Common myeloid progenitor, CD34-positive (primary cell): ENCODE measurements around the gene FSCN2. TPM values are rescaled to one million over a fixed set of nuclear protein-coding genes. Genes with fewer than 3 reads are reported as not detected.

Experiments used
- CTCF ChIA-PET: fragments of 350-600 bp; sonication (Branson Sonifier 250); formaldehyde crosslinking; loops from one replicate; lab custom pipeline; 2021; ENCODE audit warnings: antibody characterized with exemption; lab: Charles Lee
- POLR2A ChIA-PET: fragments of 350-600 bp; sonication (Branson Sonifier 250); formaldehyde crosslinking; loops from one replicate; lab custom pipeline; 2021; ENCODE audit warnings: antibody characterized with exemption; lab: Charles Lee
- DNase-seq, 3 donors: peaks; one replicate each; pipeline versions ENCODE4 v3.0.0 to v3.0.0-alpha.2; 2013
- H3K27ac ChIP-seq, 2 experiments: 1 replicate in 1 of 2; 2 replicates in 1 of 2; pipeline ENCODE4 v1.7.0; 2013; ENCODE audit warnings: inconsistent platforms in 2 of 2, low read length in 2 of 2, mild to moderate bottlenecking in 2 of 2, low read depth in 1 of 2, moderate library complexity in 1 of 2; ENCODE audit not compliant: severe bottlenecking in 2 of 2, insufficient read depth in 1 of 2, poor library complexity in 1 of 2
- H3K27me3 ChIP-seq, 5 experiments: replicated peaks in 2 of 5; 1 replicate in 3 of 5; 2 replicates in 2 of 5; pipeline versions ENCODE4 v1.6.1 to v1.7.0; 2013; ENCODE audit warnings: low read length in 4 of 5, mild to moderate bottlenecking in 2 of 5, moderate library complexity in 2 of 5, inconsistent platforms in 1 of 5; ENCODE audit not compliant: insufficient read depth in 5 of 5, control insufficient read depth in 4 of 5
- H3K36me3 ChIP-seq, 4 experiments: 1 replicate in 2 of 4; 2 replicates in 2 of 4; pipeline versions ENCODE4 v1.6.1 to v1.7.0; 2013; ENCODE audit warnings: low read length in 3 of 4, control low read depth in 1 of 4, mild to moderate bottlenecking in 1 of 4; ENCODE audit not compliant: control insufficient read depth in 4 of 4, insufficient read depth in 4 of 4
- H3K4me1 ChIP-seq, 4 experiments: 1 replicate in 3 of 4; 2 replicates in 1 of 4; pipeline versions ENCODE4 v1.6.1 to v1.7.1; 2013; ENCODE audit warnings: low read length in 3 of 4, mild to moderate bottlenecking in 3 of 4, control low read depth in 1 of 4, inconsistent platforms in 1 of 4, moderate library complexity in 1 of 4; ENCODE audit not compliant: control insufficient read depth in 4 of 4, insufficient read depth in 4 of 4; ENCODE audit errors: control extremely low read depth in 1 of 4
- H3K4me3 ChIP-seq, 7 experiments: 1 replicate in 4 of 7; 2 replicates in 3 of 7; pipeline versions ENCODE4 v1.5.1 to v1.7.0; 2013; ENCODE audit warnings: mild to moderate bottlenecking in 7 of 7, low read length in 6 of 7, moderate library complexity in 6 of 7, inconsistent platforms in 2 of 7, low read depth in 2 of 7, control low read depth in 1 of 7; ENCODE audit not compliant: insufficient read depth in 4 of 7, control insufficient read depth in 1 of 7; ENCODE audit errors: extremely low read depth in 1 of 7
- H3K9me3 ChIP-seq, 5 experiments: 1 replicate in 4 of 5; 2 replicates in 1 of 5; pipeline versions ENCODE4 v1.6.1 to v1.7.1; 2013; ENCODE audit warnings: low read length in 4 of 5, mild to moderate bottlenecking in 2 of 5, inconsistent platforms in 1 of 5, low read depth in 1 of 5, moderate library complexity in 1 of 5; ENCODE audit not compliant: control insufficient read depth in 4 of 5, insufficient read depth in 2 of 5; ENCODE audit errors: control extremely low read depth in 1 of 5
- WGBS: methylation state at CpG from one replicate; pipeline ENCODE4 v1.1.5; 2013; ENCODE audit not compliant: insufficient coverage; 5-methylcytosine and 5-hydroxymethylcytosine counted together
- polyA plus RNA-seq: library from polyadenylated mRNA; unstranded; fragments of 120-200 nt; gene quantifications from one replicate; pipeline ENCODE4 v1.2.1, GENCODE V29; 2013

The FSCN2 gene
- 0.48 TPM for polyA plus RNA-seq

- Histone ChIP-seq H3K27me3 (peaks cover 0 to 30% (median 0%) of the 10 kb centered on the region in 5 experiments), H3K4me3 (no peak within 1 kb of the TSS), H3K4me1 (peaks cover 0 to 7% (median 6%) of the 10 kb centered on the region in 4 experiments), H3K36me3 (no peaks in the 10 kb centered on the region), H3K27ac (no peak within 1 kb of the TSS), H3K9me3 (peaks cover 0 to 3% (median 0%) of the 10 kb centered on the region in 5 experiments)
- ChIA-PET POLR2A (no interaction called here), CTCF (interaction anchor here (1.0 kb wide), 1 partner anchor 10 kb away, joined by 3 read pairs; no protein-coding TSS in a partner anchor)
- 63% methylated on average over 29 of the region's 42 CpGs for WGBS
- no peak for DNase-seq
Measured at GRCh38 chr17:81527591-81528383, at the start of gene FSCN2. Gene FSCN2 (plus strand): TSS chr17:81528377. CDS start chr17:81528532, 155 bp downstream.

GRCh38 chr17:81479175-81480071 lies 48.8 kb upstream of the FSCN2 start:
- 98% methylated on average over 15 of the region's 20 CpGs for WGBS
- H3K27me3 ChIP-seq, result no peaks in the 10 kb centered on the region
- no peaks in the 10 kb centered on the region for H3K36me3 ChIP-seq
- H3K4me3 ChIP-seq, result no peak overlapping the region
- DNase-seq, result no peak
- H3K9me3 ChIP-seq, result peaks cover 0 to 3% (median 0%) of the 10 kb centered on the region in 5 experiments
- H3K27ac ChIP-seq, result no peak overlapping the region
- ChIA-PET CTCF (interaction anchor here (0.9 to 1.6 kb wide), 5 partner anchors 10 to 81 kb away, joined by 3 to 6 read pairs (median 4); no protein-coding TSS in a partner anchor), POLR2A (interaction anchor here (0.7 kb wide), 2 partner anchors 50 to 57 kb away, joined by 3 read pairs; no protein-coding TSS in a partner anchor)
- peaks cover 0 to 49% (median 37%) of the 10 kb centered on the region in 4 experiments for H3K4me1 ChIP-seq

GRCh38 chr17:81480140-81481072 lies 47.8 kb upstream of the FSCN2 start:
- peaks cover 0 to 3% (median 0%) of the 10 kb centered on the region in 5 experiments for H3K9me3 ChIP-seq
- peaks cover 0 to 58% (median 45%) of the 10 kb centered on the region in 4 experiments for H3K4me1 ChIP-seq
- no peaks in the 10 kb centered on the region for H3K36me3 ChIP-seq
- WGBS, result 88% methylated on average over 18 of the region's 21 CpGs
- H3K27ac ChIP-seq, result no peak overlapping the region
- POLR2A ChIA-PET, result interaction anchor here (0.7 to 3.6 kb wide), 2 partner anchors 51 to 58 kb away, joined by 3 to 20 read pairs; no protein-coding TSS in a partner anchor
- no peaks in the 10 kb centered on the region for H3K27me3 ChIP-seq
- no peak for DNase-seq
- CTCF ChIA-PET, result interaction anchor here (0.6 to 1.6 kb wide), 6 partner anchors 9 to 87 kb away, joined by 3 to 6 read pairs (median 4); no protein-coding TSS in a partner anchor
- peak overlapping the region in 3 of 7 experiments; percentile 8 to 75 (median 61) for H3K4me3 ChIP-seq

- peak; percentile 81 to 90 (median 88) for DNase-seq
- no peak overlapping the region for H3K27ac ChIP-seq
- POLR2A ChIA-PET, result interaction anchor here (1.2 to 3.6 kb wide), 3 partner anchors 42 to 189 kb away, joined by 3 to 20 read pairs (median 3); no protein-coding TSS in a partner anchor
Measured at GRCh38 chr17:81481073-81481799, 46.9 kb upstream of the FSCN2 start.

GRCh38 chr17:81481815-81482505 lies 46.2 kb upstream of the FSCN2 start:
- Histone ChIP-seq H3K4me3 (peak overlapping the region in 5 of 7 experiments; percentile 47 to 75 (median 61)), H3K9me3 (no peaks in the 10 kb centered on the region), H3K4me1 (peaks cover 4 to 73% (median 56%) of the 10 kb centered on the region in 4 experiments), H3K27ac (no peak overlapping the region), H3K36me3 (no peaks in the 10 kb centered on the region), H3K27me3 (no peaks in the 10 kb centered on the region)
- POLR2A ChIA-PET, result interaction anchor here (0.8 to 3.6 kb wide), 5 partner anchors 42 to 1099 kb away, joined by 3 to 20 read pairs (median 3); no protein-coding TSS in a partner anchor
- no peak for DNase-seq
- 59% methylated on average over 13 of the region's 18 CpGs for WGBS
- CTCF ChIA-PET, result interaction anchor here (0.7 to 4.0 kb wide), 9 partner anchors 21 to 85 kb away, joined by 3 to 29 read pairs (median 3); no protein-coding TSS in a partner anchor

More at GRCh38 chr17:81481073-81481799, 46.9 kb upstream of the FSCN2 start:
- 2% methylated on average over 83 of the region's 94 CpGs for WGBS
- Histone ChIP-seq H3K4me3 (peak overlapping the region in 5 of 7 experiments; percentile 47 to 75 (median 61)), H3K4me1 (peaks cover 4 to 65% (median 51%) of the 10 kb centered on the region in 4 experiments), H3K9me3 (peaks cover 0 to 3% (median 0%) of the 10 kb centered on the region in 5 experiments), H3K27me3 (no peaks in the 10 kb centered on the region), H3K36me3 (no peaks in the 10 kb centered on the region)
- CTCF ChIA-PET, result interaction anchor here (1.1 to 3.2 kb wide), 6 partner anchors 40 to 84 kb away, joined by 3 to 12 read pairs (median 4); no protein-coding TSS in a partner anchor
